Gastrocnemius medialis (tissue), 4 donors: ENCODE data around the gene BBS10. TPM values are rescaled to one million over a fixed set of nuclear protein-coding genes. Genes with fewer than 3 reads are reported as not detected.

Experiments used
- ATAC-seq, 2 donors: fragments of 150-250 bp; one replicate each; pipeline ENCODE4 v1.9.1; 2016
- DNase-seq, 2 donors: peaks; one replicate each; pipeline ENCODE4 v3.0.0-alpha.2; 2019
- H3K27ac ChIP-seq, 4 donors: fragments of 200-600 bp; sonication (generic); 1 replicate in 1 of 4; 2 replicates in 3 of 4; pipeline ENCODE4 v1.5.1; 2016 to 2018; ENCODE audit warnings: mild to moderate bottlenecking in 2 of 4, moderate library complexity in 1 of 4
- H3K27me3 ChIP-seq, 3 donors: fragments of 200-600 bp; sonication (generic) in 2 of 3; 1 replicate in 1 of 3; 2 replicates in 2 of 3; pipeline versions ENCODE4 v1.5.1 to v1.6.0; 2016 to 2019; ENCODE audit warnings: mild to moderate bottlenecking in 1 of 3, moderate library complexity in 1 of 3
- H3K36me3 ChIP-seq, 2 donors: fragments of 200-600 bp; sonication (generic) in 1 of 2; one replicate each; pipeline ENCODE4 v1.5.1; 2017 to 2018
- H3K4me1 ChIP-seq, 2 donors: fragments of 200-600 bp; sonication (generic) in 1 of 2; one replicate each; pipeline ENCODE4 v1.5.1; 2016 to 2017; ENCODE audit warnings: mild to moderate bottlenecking in 2 of 2
- H3K4me3 ChIP-seq, 4 donors: fragments of 200-600 bp; sonication (generic) in 3 of 4; 1 replicate in 1 of 4; 2 replicates in 3 of 4; pipeline ENCODE4 v1.5.1; 2016 to 2019; ENCODE audit warnings: mild to moderate bottlenecking in 2 of 4
- H3K9me3 ChIP-seq, 3 donors: fragments of 200-600 bp; sonication (generic) in 2 of 3; 1 replicate in 1 of 3; 2 replicates in 2 of 3; pipeline ENCODE4 v1.5.1; 2016 to 2019
- CTCF ChIP-seq, 5 experiments: fragments of 450-650 bp in 3 of 5; fragments of 200-600 bp in 2 of 5; sonication (generic) in 2 of 5; IDR thresholded peaks in 4 of 5; conservative IDR thresholded peaks in 1 of 5; 1 replicate in 4 of 5; 2 replicates in 1 of 5; pipeline ENCODE4 v1.5.1; 2016 to 2019; ENCODE audit warnings: antibody characterized with exemption in 5 of 5, mild to moderate bottlenecking in 3 of 5, moderate library complexity in 3 of 5
- POLR2A ChIP-seq, 2 donors: fragments of 450-650 bp; IDR thresholded peaks; one replicate each; pipeline ENCODE4 v1.6.1; 2017; ENCODE audit warnings: antibody characterized with exemption in 2 of 2, mild to moderate bottlenecking in 2 of 2, moderate library complexity in 2 of 2
- in situ Hi-C, 4 donors: fragments of 200-750 bp; cut with MboI; loops; one replicate each; pipeline versions ENCODE4 v1.15.0 to v1.8.0; 2017; ENCODE audit warnings: low sequenced_read_pairs in 4 of 4
- intact Hi-C: fragments of 100-400 bp; cut with DNase I; formaldehyde crosslinking; loops from one replicate; pipeline ENCODE4 v1.15.1; 2023; ENCODE audit warnings: low total_unique reads
- total RNA-seq, 4 donors: library from RNA; depleted of rRNA; stranded (reverse); fragments of >200 nt; gene quantifications; one replicate each; pipeline versions ENCODE4 v1.1.0 to v1.2.3, GENCODE V29; 2016

BBS10 gene
- total RNA-seq, 4 donors from 2014 or later: 9.0 to 17.5 (median 11.5) TPM

DNA sequence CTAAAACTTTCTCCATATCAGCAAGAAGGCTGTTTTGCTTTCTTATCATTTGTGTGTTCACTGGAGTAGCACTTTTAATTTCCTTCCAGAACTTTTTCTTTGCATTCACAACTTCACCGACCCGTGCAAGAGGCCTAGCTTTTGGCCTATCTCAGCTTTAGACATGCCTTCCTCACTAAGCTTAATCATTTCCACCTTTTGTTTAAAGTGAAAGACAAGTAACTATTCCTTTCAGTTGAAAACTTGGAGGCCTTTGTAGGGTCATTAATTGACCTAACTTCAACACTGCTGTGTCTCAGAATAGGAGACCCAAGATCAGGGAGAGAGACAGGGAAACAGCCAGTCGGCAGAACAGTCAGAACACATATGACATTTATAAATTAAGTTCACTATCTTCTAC is 39.3 kb downstream of the BBS10 start:
- no peaks in the 10 kb centered on the region for H3K36me3 ChIP-seq
- no peaks in the 10 kb centered on the region for H3K27me3 ChIP-seq
- H3K9me3 ChIP-seq: no peaks in the 10 kb centered on the region
- H3K27ac ChIP-seq: no peak overlapping the region
- ATAC-seq: no peak
- intact Hi-C loops (no loop called here), in situ Hi-C loops (no loop called here)
- no peaks in the 10 kb centered on the region for H3K4me1 ChIP-seq
- H3K4me3 ChIP-seq: no peak overlapping the region
- DNase-seq: no peak
- TF ChIP-seq CTCF (IDR thresholded peaks at IDR 0.05 in 4 of 5, conservative IDR thresholded peaks at IDR 0.05 in 1 of 5) (no peak), POLR2A (IDR thresholded peaks at IDR 0.05) (no peak)

- no peaks in the 10 kb centered on the region for H3K9me3 ChIP-seq
- ATAC-seq (no peak), DNase-seq (no peak)
- no peaks in the 10 kb centered on the region for H3K36me3 ChIP-seq
- TF ChIP-seq POLR2A (IDR thresholded peaks at IDR 0.05) (no peak), CTCF (IDR thresholded peaks at IDR 0.05 in 4 of 5, conservative IDR thresholded peaks at IDR 0.05 in 1 of 5) (no peak)
- intact Hi-C loops (no loop called here), in situ Hi-C loops (no loop called here)
- no peaks in the 10 kb centered on the region for H3K4me1 ChIP-seq
- no peak overlapping the region for H3K4me3 ChIP-seq
- H3K27me3 ChIP-seq: no peaks in the 10 kb centered on the region
- H3K27ac ChIP-seq: no peak overlapping the region
These were observed 41.1 kb downstream of the BBS10 start for GRCh38 chr12:76307083-76307482.

DNA sequence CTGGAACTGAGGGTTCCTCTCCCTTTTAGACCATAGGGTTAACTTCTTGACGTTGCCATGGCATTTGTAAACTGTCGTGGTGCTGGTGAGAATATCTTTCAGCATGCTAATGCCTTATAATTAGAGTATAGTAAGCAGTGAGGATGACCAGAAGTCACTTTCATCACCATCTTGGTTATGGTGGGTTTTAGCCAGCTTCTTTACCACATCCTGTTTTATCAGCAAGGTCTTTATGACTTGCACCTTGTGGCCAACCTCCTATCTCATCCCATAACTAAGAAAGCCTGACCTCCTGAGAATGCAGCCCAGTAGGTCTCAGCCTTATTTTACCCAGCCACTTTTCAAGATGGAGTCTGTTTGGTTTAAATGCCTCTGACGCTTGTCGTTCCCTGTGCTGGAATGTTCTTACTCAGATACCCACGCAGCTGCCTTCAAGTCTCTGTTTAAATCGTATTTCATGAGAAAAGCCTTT is 44.2 kb downstream of the BBS10 start:
- in situ Hi-C loops: no loop called here
- intact Hi-C loops: no loop called here
- H3K36me3 ChIP-seq: no peaks in the 10 kb centered on the region

DNA sequence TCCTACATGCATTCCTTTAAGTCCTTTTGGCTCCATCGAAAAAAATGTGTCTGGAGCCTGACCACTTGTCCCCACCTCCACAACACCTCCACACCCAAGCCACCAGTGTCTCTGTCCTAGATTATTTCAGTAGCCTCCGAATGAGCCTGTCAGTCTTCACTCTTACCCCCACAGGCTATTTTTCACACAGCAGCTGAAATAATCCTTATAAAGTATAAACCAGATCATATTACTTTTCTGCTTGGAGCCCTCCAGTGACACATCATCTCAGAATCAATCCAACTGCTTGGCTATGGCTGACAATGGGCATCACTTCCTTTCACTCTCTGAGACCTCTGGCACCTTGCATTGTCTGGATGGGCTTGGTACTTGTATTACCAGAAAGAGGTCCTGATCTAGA is 44.9 kb downstream of the BBS10 start:
- Histone ChIP-seq H3K4me3 (no peak overlapping the region), H3K4me1 (no peaks in the 10 kb centered on the region), H3K27ac (no peak overlapping the region), H3K9me3 (no peaks in the 10 kb centered on the region), H3K36me3 (no peaks in the 10 kb centered on the region), H3K27me3 (no peaks in the 10 kb centered on the region)
- TF ChIP-seq POLR2A (IDR thresholded peaks at IDR 0.05): no peak
- no peak for TF ChIP-seq CTCF (IDR thresholded peaks at IDR 0.05 in 4 of 5, conservative IDR thresholded peaks at IDR 0.05 in 1 of 5)
- DNase-seq: no peak
- in situ Hi-C loops (no loop called here), intact Hi-C loops (no loop called here)
- peak in 1 of 2 donors; percentile 19 for ATAC-seq

More for the DNA sequence above, 44.2 kb downstream of the BBS10 start:
- H3K27me3 ChIP-seq: no peaks in the 10 kb centered on the region
- no peak for DNase-seq
- ATAC-seq: no peak
- no peaks in the 10 kb centered on the region for H3K4me1 ChIP-seq
- no peak overlapping the region for H3K4me3 ChIP-seq
- H3K9me3 ChIP-seq: no peaks in the 10 kb centered on the region
- TF ChIP-seq CTCF (IDR thresholded peaks at IDR 0.05 in 4 of 5, conservative IDR thresholded peaks at IDR 0.05 in 1 of 5): no peak
- no peak for TF ChIP-seq POLR2A (IDR thresholded peaks at IDR 0.05)
- no peak overlapping the region for H3K27ac ChIP-seq

GRCh38 chr12:76300297-76300665 is 47.9 kb downstream of the BBS10 start:
- intact Hi-C loops: no loop called here
- Histone ChIP-seq H3K36me3 (no peaks in the 10 kb centered on the region), H3K27me3 (no peaks in the 10 kb centered on the region), H3K27ac (no peak overlapping the region), H3K4me3 (no peak overlapping the region), H3K9me3 (no peaks in the 10 kb centered on the region), H3K4me1 (no peaks in the 10 kb centered on the region)
- DNase-seq (no peak), ATAC-seq (no peak)
- no peak for TF ChIP-seq CTCF (IDR thresholded peaks at IDR 0.05 in 4 of 5, conservative IDR thresholded peaks at IDR 0.05 in 1 of 5)
- no peak for TF ChIP-seq POLR2A (IDR thresholded peaks at IDR 0.05)
- in situ Hi-C loops: no loop called here
